Tibial nerve (tissue), 3 donors: ENCODE results near the gene RBM44.

ENCODE experiments used
- POLR2A ChIP-seq, 2 donors: fragments of 450-650 bp; IDR thresholded peaks; one replicate each; pipeline ENCODE4 v1.6.1; 2017; ENCODE audit warnings: antibody characterized with exemption in 2 of 2, mild to moderate bottlenecking in 2 of 2, moderate library complexity in 2 of 2
- TF ChIP-seq, protein P1 (sequence below), 5 experiments: fragments of 200-600 bp in 3 of 5; fragments of 450-650 bp in 2 of 5; sonication (generic) in 3 of 5; IDR thresholded peaks; one replicate each; pipeline ENCODE4 v1.5.1; 2016 to 2019; ENCODE audit warnings: antibody characterized with exemption in 5 of 5, mild to moderate bottlenecking in 3 of 5, moderate library complexity in 2 of 5

DNA sequence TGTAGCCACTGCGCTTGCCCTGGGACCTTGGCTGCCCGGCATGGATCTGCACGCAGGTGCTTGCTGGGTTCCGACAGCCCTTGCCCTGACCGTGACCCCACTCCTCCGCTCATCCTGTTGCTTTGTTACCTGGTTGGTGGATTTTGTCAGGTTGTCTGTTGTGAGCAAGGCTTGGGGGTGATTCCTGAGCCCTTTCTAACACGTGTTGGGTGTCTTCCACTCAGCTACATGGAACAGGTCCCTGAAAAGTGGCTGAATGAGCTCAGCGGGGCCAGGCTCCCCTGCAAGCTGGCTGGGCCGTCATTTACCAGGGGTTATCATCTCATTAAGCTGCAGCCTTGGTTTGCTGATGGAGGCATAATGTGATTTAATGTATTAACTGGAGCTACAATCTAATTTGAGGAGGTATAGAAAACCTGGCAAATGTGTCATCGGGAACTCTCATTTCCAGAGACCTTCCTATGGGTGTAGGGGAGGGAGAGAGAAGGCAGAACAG, 85.4 kb downstream of the RBM44 start:
- no peak for TF ChIP-seq POLR2A (IDR thresholded peaks at IDR 0.05)
- TF ChIP-seq, protein P1, sequence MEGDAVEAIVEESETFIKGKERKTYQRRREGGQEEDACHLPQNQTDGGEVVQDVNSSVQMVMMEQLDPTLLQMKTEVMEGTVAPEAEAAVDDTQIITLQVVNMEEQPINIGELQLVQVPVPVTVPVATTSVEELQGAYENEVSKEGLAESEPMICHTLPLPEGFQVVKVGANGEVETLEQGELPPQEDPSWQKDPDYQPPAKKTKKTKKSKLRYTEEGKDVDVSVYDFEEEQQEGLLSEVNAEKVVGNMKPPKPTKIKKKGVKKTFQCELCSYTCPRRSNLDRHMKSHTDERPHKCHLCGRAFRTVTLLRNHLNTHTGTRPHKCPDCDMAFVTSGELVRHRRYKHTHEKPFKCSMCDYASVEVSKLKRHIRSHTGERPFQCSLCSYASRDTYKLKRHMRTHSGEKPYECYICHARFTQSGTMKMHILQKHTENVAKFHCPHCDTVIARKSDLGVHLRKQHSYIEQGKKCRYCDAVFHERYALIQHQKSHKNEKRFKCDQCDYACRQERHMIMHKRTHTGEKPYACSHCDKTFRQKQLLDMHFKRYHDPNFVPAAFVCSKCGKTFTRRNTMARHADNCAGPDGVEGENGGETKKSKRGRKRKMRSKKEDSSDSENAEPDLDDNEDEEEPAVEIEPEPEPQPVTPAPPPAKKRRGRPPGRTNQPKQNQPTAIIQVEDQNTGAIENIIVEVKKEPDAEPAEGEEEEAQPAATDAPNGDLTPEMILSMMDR (IDR thresholded peaks at IDR 0.05) = no peak
